IMR-90 (cell line): ENCODE data around the gene KCNK4. TPM values are rescaled to one million over a fixed set of nuclear protein-coding genes. Genes with fewer than 3 reads are reported as not detected.

Experiments
- ATAC-seq: fragments of 200-7000 bp; cut with Tn5 transposase; 2 replicates; pipeline ENCODE4 v1.9.1; 2020; ENCODE audit warnings: low read depth, mild to moderate bottlenecking, moderate library complexity
- BruUV-seq: library from RNA; stranded (reverse); fragments of 400-500 nt; replicated peaks from 2 replicates; lab custom pipeline; 2021; lab: Mats Ljungman, UMichigan
- CTCF ChIA-PET: fragments of 300-600 bp; formaldehyde crosslinking; extraction: SDS; loops from one replicate; lab custom pipeline; 2021; ENCODE audit warnings: antibody characterized with exemption; lab: Yijun Ruan, JAX
- POLR2A ChIA-PET: fragments of 300-600 bp; sonication (Branson Sonifier 250); formaldehyde crosslinking; loops from one replicate; lab custom pipeline; 2022; ENCODE audit warnings: antibody characterized with exemption; ENCODE audit not compliant: unreplicated experiment; lab: Charles Lee
- DNase-seq: peaks from one replicate; pipeline ENCODE4 v3.0.0; 2013
- H2AFZ ChIP-seq: replicated peaks from 2 replicates; pipeline ENCODE3; 2013; ENCODE audit warnings: low read length, mild to moderate bottlenecking; ENCODE audit not compliant: poor library complexity
- H2AK5ac ChIP-seq: 2 replicates; pipeline ENCODE4 v1.6.1; 2013; ENCODE audit warnings: low read depth, low read length, inconsistent platforms
- H2AK9ac ChIP-seq: replicated peaks from 2 replicates; pipeline ENCODE3; 2013; ENCODE audit warnings: mild to moderate bottlenecking, low read depth, low read length, moderate library complexity; ENCODE audit not compliant: poor library complexity
- H2BK120ac ChIP-seq: 2 replicates; pipeline ENCODE4 v1.6.1; 2013; ENCODE audit warnings: low read depth, low read length, inconsistent platforms
- H2BK15ac ChIP-seq: 3 replicates; pipeline ENCODE4 v1.6.1; 2013; ENCODE audit warnings: low read depth, low read length, inconsistent platforms
- H2BK20ac ChIP-seq: 2 replicates; pipeline ENCODE4 v1.6.1; 2013; ENCODE audit warnings: low read depth, mild to moderate bottlenecking, inconsistent platforms, low read length, moderate library complexity
- H2BK5ac ChIP-seq: 2 replicates; pipeline ENCODE4 v1.6.1; 2013; ENCODE audit warnings: mild to moderate bottlenecking, low read depth, low read length, inconsistent platforms; ENCODE audit not compliant: poor library complexity, severe bottlenecking
- H3K14ac ChIP-seq: replicated peaks from 2 replicates; pipeline ENCODE4 v1.6.1; 2013; ENCODE audit warnings: low read depth, low read length, inconsistent platforms
- H3K18ac ChIP-seq: 2 replicates; pipeline ENCODE4 v1.6.1; 2013; ENCODE audit warnings: low read depth, low read length, control low read depth
- H3K23ac ChIP-seq: 2 replicates; pipeline ENCODE4 v1.6.1; 2013; ENCODE audit warnings: low read depth, low read length, inconsistent platforms
- H3K27ac ChIP-seq: 2 replicates; pipeline ENCODE4 v1.5.1; 2013; ENCODE audit warnings: mild to moderate bottlenecking, control low read depth, low read length; ENCODE audit not compliant: insufficient read depth
- H3K27me3 ChIP-seq: 2 replicates; pipeline ENCODE4 v1.6.1; 2013; ENCODE audit warnings: low read length; ENCODE audit not compliant: control insufficient read depth, insufficient read depth
- H3K36me3 ChIP-seq: 2 replicates; pipeline ENCODE4 v1.6.1; 2013; ENCODE audit warnings: low read length, mixed read lengths; ENCODE audit not compliant: control insufficient read depth, insufficient read depth
- H3K4ac ChIP-seq: 2 replicates; pipeline ENCODE4 v1.6.1; 2013; ENCODE audit warnings: low read depth, low read length, inconsistent platforms
- H3K4me1 ChIP-seq: 2 replicates; pipeline ENCODE4 v1.6.1; 2013; ENCODE audit warnings: low read length, mixed read lengths; ENCODE audit not compliant: control insufficient read depth, insufficient read depth
- H3K4me2 ChIP-seq: 2 replicates; pipeline ENCODE4 v1.6.1; 2013; ENCODE audit warnings: low read depth, mild to moderate bottlenecking, control low read depth, low read length, moderate library complexity
- H3K4me3 ChIP-seq: 2 replicates; pipeline ENCODE4 v1.5.1; 2013; ENCODE audit warnings: low read depth, mild to moderate bottlenecking, control low read depth, low read length, moderate library complexity; ENCODE audit not compliant: insufficient read depth
- H3K56ac ChIP-seq: 2 replicates; pipeline ENCODE4 v1.6.1; 2013; ENCODE audit warnings: low read length, inconsistent platforms; ENCODE audit not compliant: insufficient read depth; ENCODE audit errors: extremely low read depth
- H3K79me1 ChIP-seq, 2 experiments: 2 replicates each; pipeline ENCODE4 v1.6.1; 2013; ENCODE audit warnings: low read length in 2 of 2, inconsistent platforms in 1 of 2, low read depth in 1 of 2
- H3K9ac ChIP-seq: 2 replicates; pipeline ENCODE4 v1.6.1; 2013; ENCODE audit warnings: low read depth, low read length, control low read depth
- H3K9me1 ChIP-seq: 2 replicates; pipeline ENCODE4 v1.6.1; 2013; ENCODE audit warnings: low read length, inconsistent platforms; ENCODE audit not compliant: insufficient read depth
- H3K9me3 ChIP-seq: 2 replicates; pipeline ENCODE4 v1.6.1; 2013; ENCODE audit warnings: low read length; ENCODE audit not compliant: control insufficient read depth, insufficient read depth
- H4K20me1 ChIP-seq: 2 replicates; pipeline ENCODE4 v1.6.1; 2013; ENCODE audit warnings: low read length, inconsistent platforms; ENCODE audit not compliant: insufficient read depth
- H4K5ac ChIP-seq: 2 replicates; pipeline ENCODE4 v1.6.1; 2013; ENCODE audit warnings: mild to moderate bottlenecking, low read depth, low read length, control low read depth
- H4K8ac ChIP-seq, 2 experiments: 2 replicates each; pipeline ENCODE4 v1.6.1; 2013; ENCODE audit warnings: low read depth in 2 of 2, low read length in 2 of 2, control low read depth in 1 of 2, inconsistent platforms in 1 of 2
- H4K91ac ChIP-seq: 2 replicates; pipeline ENCODE4 v1.6.1; 2013; ENCODE audit warnings: low read depth, low read length, inconsistent platforms; ENCODE audit not compliant: insufficient read depth
- CHD1 ChIP-seq: IDR thresholded peaks from 2 replicates; pipeline ENCODE4 v1.6.1; 2012; ENCODE audit warnings: low read depth, low read length, improper control_type of control experiment
- SMC3 ChIP-seq: fragments of 150-350 bp; IDR thresholded peaks from 2 replicates; pipeline ENCODE4 v1.6.1; 2016; ENCODE audit warnings: low read depth, mild to moderate bottlenecking, antibody characterized with exemption, low read length, moderate library complexity
- WGBS, 2 experiments: methylation state at CpG; one replicate each; pipeline versions ENCODE4 v1.1.5 to v1.1.7; 2013; ENCODE audit warnings: missing lambda C conversion rate in 2 of 2; ENCODE audit not compliant: insufficient read length in 1 of 2; ENCODE audit errors: extremely low coverage in 2 of 2; 5-methylcytosine and 5-hydroxymethylcytosine counted together
- dilution Hi-C: fragments of 300-500 bp; cut with HindIII; formaldehyde crosslinking; loops from one replicate; pipeline ENCODE4 v1.14.3; 2018; ENCODE audit warnings: low sequenced_read_pairs; ENCODE audit not compliant: unreplicated experiment
- in situ Hi-C: fragments of 300-500 bp; cut with MboI; formaldehyde crosslinking; loops from 3 replicates; pipeline ENCODE4 v1.14.3; 2019; ENCODE audit warnings: low sequenced_read_pairs, inconsistent platforms, mixed read lengths
- intact Hi-C: fragments of 100-400 bp; cut with micrococcal nuclease; formaldehyde crosslinking; loops from 2 replicates; pipeline ENCODE4 v1.10.0; 2022
- polyA plus RNA-seq, 3 experiments: library from polyadenylated mRNA; depleted of rRNA; stranded (reverse); fragments of >200 nt; gene quantifications; 2 replicates each; pipeline ENCODE4 v1.2.3, GENCODE V29; 2012; ENCODE audit warnings: low replicate concordance in 1 of 3
- total RNA-seq: library from RNA; depleted of rRNA; stranded (reverse); fragments of >200 nt; gene quantifications from 2 replicates; pipeline ENCODE4 v1.2.3, GENCODE V29; 2012
- TF ChIP-seq, protein P1 (sequence below): conservative IDR thresholded peaks from 2 replicates; pipeline ENCODE4 v1.5.1; 2012; ENCODE audit warnings: mild to moderate bottlenecking, low read depth, low read length, improper control_type of control experiment

KCNK4 gene
- total and polyA plus RNA-seq, 2 of the 4 experiments (the other 2 are of a cell fraction): not detected

DNA sequence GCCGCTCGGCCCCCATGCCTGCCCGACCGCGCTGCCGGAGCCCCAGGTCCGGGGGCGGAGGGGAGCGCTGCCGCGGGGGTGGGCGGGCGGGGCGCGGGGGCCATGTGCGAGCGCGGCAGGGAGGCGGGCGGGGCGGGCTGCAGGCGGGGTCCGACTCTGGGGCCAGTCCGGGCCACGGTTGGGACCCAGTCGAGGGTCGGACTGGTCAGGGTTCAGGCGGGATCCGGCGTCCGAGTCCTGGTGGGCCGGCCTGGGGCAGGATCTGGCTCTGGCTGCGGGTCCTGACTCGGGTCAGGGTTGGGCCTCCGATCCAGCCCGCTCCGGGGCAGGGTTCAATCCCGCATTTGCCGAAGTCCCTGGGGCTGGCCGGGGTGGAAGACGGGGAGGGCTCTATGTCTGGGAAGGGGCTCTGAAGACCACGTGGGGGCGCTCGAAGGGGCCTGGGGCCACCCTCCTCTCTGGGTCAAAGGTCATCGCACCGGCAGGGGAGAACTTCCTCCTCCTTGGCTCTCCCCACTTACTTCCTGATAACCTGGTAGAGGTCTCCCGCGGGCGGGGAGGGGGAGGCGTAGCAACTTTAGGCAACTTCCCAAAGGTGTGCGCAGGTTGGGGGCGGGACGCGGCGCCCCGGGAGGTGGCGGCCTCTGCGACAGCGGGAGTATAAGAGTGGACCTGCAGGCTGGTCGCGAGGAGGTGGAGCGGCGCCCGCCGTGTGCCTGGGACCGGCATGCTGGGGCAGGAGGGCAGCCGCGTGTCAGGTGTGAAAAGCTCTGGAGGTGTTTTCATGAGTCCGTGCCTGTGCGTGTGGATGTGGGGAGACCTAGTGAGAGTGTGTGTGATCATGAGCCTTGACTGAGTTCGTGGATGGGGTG lies 14.8 kb downstream of the KCNK4 start:
- Histone ChIP-seq H2BK5ac (peak overlapping the region; percentile 66), H3K56ac (peak overlapping the region; percentile 25), H2BK120ac (peak overlapping the region; percentile 17; the same call in 1 of the 2 replicates), H3K79me1 (peaks cover 16 to 26% of the 10 kb centered on the region in 2 experiments), H3K4ac (peak overlapping the region; percentile 54), H4K91ac (peak overlapping the region; percentile 53; the same call in 1 of the 2 replicates), H3K36me3 (no peaks in the 10 kb centered on the region), H2AFZ (peak overlapping the region; percentile 89), H3K14ac (peak overlapping the region; percentile 88), H3K18ac (no peak overlapping the region), H3K9me1 (no peaks in the 10 kb centered on the region), H3K9me3 (no peaks in the 10 kb centered on the region), H2BK20ac (no peak overlapping the region), H2AK5ac (peak overlapping the region; percentile 83), H3K4me3 (peak overlapping the region; percentile 58), H3K27me3 (no peaks in the 10 kb centered on the region), H4K20me1 (peaks cover 7% of the 10 kb centered on the region), H2AK9ac (peak overlapping the region; percentile 83), H3K4me1 (peaks cover 9% of the 10 kb centered on the region; the same call in 1 of the 2 replicates), H3K9ac (peak overlapping the region; percentile 80), H4K8ac (peak overlapping the region; percentile 15 to 47; a peak in 3 of 4 replicates), H3K27ac (peak overlapping the region; percentile 86), H3K23ac (peak overlapping the region; percentile 80), H3K4me2 (peak overlapping the region; percentile 90), H4K5ac (peak overlapping the region; percentile 1; the same call in 1 of the 2 replicates), H2BK15ac (no peak overlapping the region)
- in situ Hi-C loops: no loop called here
- DNase-seq: peak; percentile 27
- intact Hi-C loops: loop anchor here (1.0 to 10.0 kb wide), 3 partner anchors 36 to 301 kb away; no protein-coding TSS in a partner anchor
- dilution Hi-C loops: no loop called here
- CTCF ChIA-PET: interaction anchor here (0.6 to 1.7 kb wide), 3 partner anchors 16 to 101 kb away, joined by 3 to 4 read pairs (median 4); partner anchors contain the start of gene BAD
- POLR2A ChIA-PET: interaction anchor here (1.6 kb wide), 1 partner anchor 12 kb away, joined by 4 read pairs; the partner anchor contains the start of genes PRDX5 and TRMT112
- ATAC-seq: peak; percentile 28
- no TSS peak for BruUV-seq
- 3% methylated on average over 37 of the region's 71 CpGs; no CpG with 5 or more reads in 1 of the 2 experiments for WGBS, 2 experiments
- TF ChIP-seq CHD1 (no peak), SMC3 (peak; percentile 12; the same call in 1 of the 2 replicates)
- TF ChIP-seq, protein P1, sequence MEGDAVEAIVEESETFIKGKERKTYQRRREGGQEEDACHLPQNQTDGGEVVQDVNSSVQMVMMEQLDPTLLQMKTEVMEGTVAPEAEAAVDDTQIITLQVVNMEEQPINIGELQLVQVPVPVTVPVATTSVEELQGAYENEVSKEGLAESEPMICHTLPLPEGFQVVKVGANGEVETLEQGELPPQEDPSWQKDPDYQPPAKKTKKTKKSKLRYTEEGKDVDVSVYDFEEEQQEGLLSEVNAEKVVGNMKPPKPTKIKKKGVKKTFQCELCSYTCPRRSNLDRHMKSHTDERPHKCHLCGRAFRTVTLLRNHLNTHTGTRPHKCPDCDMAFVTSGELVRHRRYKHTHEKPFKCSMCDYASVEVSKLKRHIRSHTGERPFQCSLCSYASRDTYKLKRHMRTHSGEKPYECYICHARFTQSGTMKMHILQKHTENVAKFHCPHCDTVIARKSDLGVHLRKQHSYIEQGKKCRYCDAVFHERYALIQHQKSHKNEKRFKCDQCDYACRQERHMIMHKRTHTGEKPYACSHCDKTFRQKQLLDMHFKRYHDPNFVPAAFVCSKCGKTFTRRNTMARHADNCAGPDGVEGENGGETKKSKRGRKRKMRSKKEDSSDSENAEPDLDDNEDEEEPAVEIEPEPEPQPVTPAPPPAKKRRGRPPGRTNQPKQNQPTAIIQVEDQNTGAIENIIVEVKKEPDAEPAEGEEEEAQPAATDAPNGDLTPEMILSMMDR: peak; percentile 37; the same call in 1 of the 2 replicates
